Stomach (tissue), 9 donors: Measurements from ENCODE around the gene ZPBP. TPM values are rescaled to one million over a fixed set of nuclear protein-coding genes. Genes with fewer than 3 reads are reported as not detected.

Source experiments
- DNase-seq, 2 donors: peaks; one replicate each; pipeline versions ENCODE4 v3.0.0 to v3.0.0-alpha.2; 2013 to 2019
- H3K27ac ChIP-seq, 5 donors: fragments of 200-600 bp in 4 of 5; sonication (generic) in 4 of 5; one replicate each; pipeline ENCODE4 v1.5.1; 2013 to 2019; ENCODE audit warnings: mild to moderate bottlenecking in 1 of 5, moderate library complexity in 1 of 5
- H3K27me3 ChIP-seq, 3 donors: fragments of 200-600 bp; sonication (generic); one replicate each; pipeline ENCODE4 v1.5.1; 2017 to 2019; ENCODE audit warnings: mixed run types in 1 of 3
- H3K36me3 ChIP-seq, 4 donors: fragments of 200-600 bp; sonication (generic); 1 replicate in 3 of 4; 2 replicates in 1 of 4; pipeline ENCODE4 v1.5.1; 2016 to 2019
- H3K4me1 ChIP-seq, 4 donors: fragments of 200-600 bp; sonication (generic); one replicate each; pipeline ENCODE4 v1.5.1; 2016 to 2019
- H3K4me3 ChIP-seq, 4 donors: fragments of 200-600 bp; sonication (generic) in 3 of 4; one replicate each; pipeline ENCODE4 v1.5.1; 2016 to 2019; ENCODE audit warnings: mild to moderate bottlenecking in 1 of 4
- H3K9me3 ChIP-seq, 4 donors: fragments of 200-600 bp; sonication (generic); one replicate each; pipeline ENCODE4 v1.5.1; 2016 to 2019
- EP300 ChIP-seq: sonication (generic); formaldehyde crosslinking; IDR thresholded peaks from one replicate; pipeline ENCODE4 v1.6.1; 2017; ENCODE audit warnings: antibody characterized with exemption
- POLR2A ChIP-seq, 4 donors: fragments of 450-650 bp; IDR thresholded peaks; one replicate each; pipeline ENCODE4 v1.6.1; 2016; ENCODE audit warnings: antibody characterized with exemption in 4 of 4, control low read depth in 2 of 4, mild to moderate bottlenecking in 1 of 4, moderate library complexity in 1 of 4
- POLR2AphosphoS5 ChIP-seq, 3 donors: sonication (generic); formaldehyde crosslinking; IDR thresholded peaks; one replicate each; pipeline ENCODE4 v1.6.1; 2016; ENCODE audit warnings: antibody characterized with exemption in 3 of 3
- WGBS, 5 donors: extraction: QIAGEN DNeasy Blood & Tissue Kit in 3 of 5; methylation state at CpG; one replicate each; pipeline versions ENCODE4 v1.1.5 to v1.1.7; 2013 to 2018; 5-methylcytosine and 5-hydroxymethylcytosine counted together
- intact Hi-C: fragments of 100-400 bp; cut with DNase I; formaldehyde crosslinking; loops from one replicate; pipeline ENCODE4 v1.15.1; 2023; ENCODE audit warnings: low total_unique reads
- polyA plus RNA-seq, 3 donors: library from polyadenylated mRNA; stranded (reverse); fragments of 200-250 nt; gene quantifications; one replicate each; pipeline ENCODE4 v1.2.3, GENCODE V29; 2013
- total RNA-seq, 5 donors: library from RNA; depleted of rRNA; stranded (reverse); fragments of >200 nt; gene quantifications; one replicate each; pipeline versions ENCODE4 v1.1.0 to v1.2.3, GENCODE V29; 2014 to 2016
- TF ChIP-seq, protein P1 (sequence below), 7 experiments: fragments of 450-650 bp in 4 of 7; fragments of 200-600 bp in 3 of 7; sonication (generic) in 3 of 7; IDR thresholded peaks; one replicate each; pipeline ENCODE4 v1.5.1; 2016 to 2019; ENCODE audit warnings: antibody characterized with exemption in 7 of 7, control low read depth in 2 of 7, mild to moderate bottlenecking in 1 of 7
- donor health status: healthy with polysubstance abuse.
- donor health status: Bipolar disorder and iron deficiency.
- donor health status: healthy.

Gene ZPBP
- total and polyA plus RNA-seq, 8 donors, result not detected

- H3K4me3 ChIP-seq, result no peak overlapping the region
- intact Hi-C loops, result no loop called here
- no peak for DNase-seq
- no peaks in the 10 kb centered on the region for H3K27me3 ChIP-seq
- H3K36me3 ChIP-seq, result no peaks in the 10 kb centered on the region
- WGBS, 5 donors, result 60 to 79% (median 72%) methylated on average over 6 of the region's 6 CpGs
- H3K27ac ChIP-seq, result no peak overlapping the region
- no peaks in the 10 kb centered on the region for H3K4me1 ChIP-seq
- no peaks in the 10 kb centered on the region for H3K9me3 ChIP-seq
- TF ChIP-seq POLR2A (IDR thresholded peaks at IDR 0.05), result no peak
These were observed 97.4 kb downstream of the ZPBP start for GRCh38 chr7:49995681-49996080.

DNA sequence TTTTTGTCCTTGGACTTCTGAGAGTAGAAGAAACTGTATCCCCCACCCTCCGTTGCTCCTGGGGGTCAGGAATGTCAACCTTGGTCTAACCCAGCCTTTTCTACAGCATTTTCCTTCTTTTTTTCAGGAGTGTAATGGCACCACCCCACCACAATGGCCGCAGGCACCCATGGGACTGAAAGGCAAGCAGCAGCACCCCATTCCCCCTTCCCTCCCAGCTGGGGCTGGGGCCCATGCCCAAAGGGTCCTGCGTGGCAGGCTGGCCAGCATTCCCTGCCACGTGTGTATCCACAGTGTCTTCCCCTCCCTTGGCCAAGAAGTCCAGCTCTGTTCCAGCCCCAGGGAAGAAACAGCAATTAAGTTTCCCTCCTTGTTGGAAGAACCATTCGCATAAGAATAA, 106.9 kb downstream of the ZPBP start:
- intact Hi-C loops, result no loop called here
- 70 to 88% (median 86%) methylated on average over 5 of the region's 5 CpGs for WGBS, 5 donors
- H3K4me1 ChIP-seq, result no peaks in the 10 kb centered on the region
- no peak overlapping the region for H3K4me3 ChIP-seq
- no peaks in the 10 kb centered on the region for H3K27me3 ChIP-seq
- no peak for DNase-seq
- peaks cover 0 to 36% (median 21%) of the 10 kb centered on the region in 4 donors for H3K9me3 ChIP-seq
- no peaks in the 10 kb centered on the region for H3K36me3 ChIP-seq
- TF ChIP-seq, protein P1, sequence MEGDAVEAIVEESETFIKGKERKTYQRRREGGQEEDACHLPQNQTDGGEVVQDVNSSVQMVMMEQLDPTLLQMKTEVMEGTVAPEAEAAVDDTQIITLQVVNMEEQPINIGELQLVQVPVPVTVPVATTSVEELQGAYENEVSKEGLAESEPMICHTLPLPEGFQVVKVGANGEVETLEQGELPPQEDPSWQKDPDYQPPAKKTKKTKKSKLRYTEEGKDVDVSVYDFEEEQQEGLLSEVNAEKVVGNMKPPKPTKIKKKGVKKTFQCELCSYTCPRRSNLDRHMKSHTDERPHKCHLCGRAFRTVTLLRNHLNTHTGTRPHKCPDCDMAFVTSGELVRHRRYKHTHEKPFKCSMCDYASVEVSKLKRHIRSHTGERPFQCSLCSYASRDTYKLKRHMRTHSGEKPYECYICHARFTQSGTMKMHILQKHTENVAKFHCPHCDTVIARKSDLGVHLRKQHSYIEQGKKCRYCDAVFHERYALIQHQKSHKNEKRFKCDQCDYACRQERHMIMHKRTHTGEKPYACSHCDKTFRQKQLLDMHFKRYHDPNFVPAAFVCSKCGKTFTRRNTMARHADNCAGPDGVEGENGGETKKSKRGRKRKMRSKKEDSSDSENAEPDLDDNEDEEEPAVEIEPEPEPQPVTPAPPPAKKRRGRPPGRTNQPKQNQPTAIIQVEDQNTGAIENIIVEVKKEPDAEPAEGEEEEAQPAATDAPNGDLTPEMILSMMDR (IDR thresholded peaks at IDR 0.05), result no peak
- TF ChIP-seq EP300, result no peak
- no peak for TF ChIP-seq POLR2A (IDR thresholded peaks at IDR 0.05)
- TF ChIP-seq POLR2AphosphoS5 (IDR thresholded peaks at IDR 0.05), result no peak
- H3K27ac ChIP-seq, result no peak overlapping the region

- DNase-seq, result peak in 1 of 2 donors; percentile 4
- TF ChIP-seq POLR2AphosphoS5 (IDR thresholded peaks at IDR 0.05), result no peak
- TF ChIP-seq EP300, result no peak
- TF ChIP-seq, protein P1 (IDR thresholded peaks at IDR 0.05), result no peak
- no peak for TF ChIP-seq POLR2A (IDR thresholded peaks at IDR 0.05)
- intact Hi-C loops, result no loop called here
- no peaks in the 10 kb centered on the region for H3K9me3 ChIP-seq
- no peaks in the 10 kb centered on the region for H3K27me3 ChIP-seq
- WGBS, 5 donors, result 81 to 89% (median 84%) methylated on average over 9 of the region's 9 CpGs
- no peaks in the 10 kb centered on the region for H3K4me1 ChIP-seq
- no peak overlapping the region for H3K27ac ChIP-seq
- no peaks in the 10 kb centered on the region for H3K36me3 ChIP-seq
- no peak overlapping the region for H3K4me3 ChIP-seq
These were observed 112.6 kb downstream of the ZPBP start for GRCh38 chr7:49980465-49980864.

- Histone ChIP-seq H3K27me3 (no peaks in the 10 kb centered on the region), H3K27ac (no peak overlapping the region), H3K9me3 (no peaks in the 10 kb centered on the region), H3K4me3 (no peak overlapping the region), H3K36me3 (no peaks in the 10 kb centered on the region), H3K4me1 (no peaks in the 10 kb centered on the region)
- intact Hi-C loops, result no loop called here
- DNase-seq, result no peak
- WGBS, 5 donors, result 48 to 76% (median 68%) methylated on average over 1 of the region's 1 CpG
- no peak for TF ChIP-seq POLR2AphosphoS5 (IDR thresholded peaks at IDR 0.05)
- TF ChIP-seq POLR2A (IDR thresholded peaks at IDR 0.05), result no peak
- TF ChIP-seq EP300, result no peak
- TF ChIP-seq, protein P1 (IDR thresholded peaks at IDR 0.05), result no peak
These were observed 116.8 kb downstream of the ZPBP start for GRCh38 chr7:49976238-49976637.

DNA sequence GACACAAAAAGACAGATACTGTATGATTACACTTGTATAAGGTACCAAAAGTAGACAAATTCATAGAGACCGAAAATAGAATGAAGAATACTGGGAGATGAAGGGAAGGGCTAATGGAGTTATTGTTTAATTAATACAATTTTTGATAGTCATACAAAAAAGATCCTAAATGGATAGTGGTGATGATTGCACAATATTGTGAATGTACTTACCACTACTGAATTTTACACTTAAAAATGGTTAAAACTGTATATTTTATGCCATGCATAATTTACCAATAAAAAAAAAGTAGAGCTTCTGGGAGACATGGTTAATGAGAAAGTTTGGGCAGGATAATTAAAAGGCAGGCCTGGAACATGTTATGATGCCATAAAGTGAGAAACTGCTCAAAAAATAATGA, 119.0 kb downstream of the ZPBP start:
- Histone ChIP-seq H3K27ac (no peak overlapping the region), H3K36me3 (no peaks in the 10 kb centered on the region), H3K27me3 (no peaks in the 10 kb centered on the region), H3K4me1 (no peaks in the 10 kb centered on the region), H3K4me3 (no peak overlapping the region), H3K9me3 (no peaks in the 10 kb centered on the region)
- intact Hi-C loops, result no loop called here
- TF ChIP-seq, protein P1 (IDR thresholded peaks at IDR 0.05), result no peak
- no peak for TF ChIP-seq EP300
- no peak for TF ChIP-seq POLR2AphosphoS5 (IDR thresholded peaks at IDR 0.05)
- no peak for TF ChIP-seq POLR2A (IDR thresholded peaks at IDR 0.05)
- no peak for DNase-seq
- 85 to 94% (median 89%) methylated on average over 1 of the region's 1 CpG for WGBS, 5 donors
